GM20000 (cell line): Measurements from ENCODE around the gene MRPL2.

Experiments used
- DNase-seq: peaks from one replicate; pipeline ENCODE4 v3.0.0; 2012; ENCODE audit warnings: low spot score
- CTCF ChIP-seq: IDR thresholded peaks from 2 replicates; pipeline ENCODE4 v1.5.1; 2012; ENCODE audit warnings: mild to moderate bottlenecking, control low read depth; ENCODE audit errors: extremely low read depth, missing control alignments

MRPL2 gene

DNA sequence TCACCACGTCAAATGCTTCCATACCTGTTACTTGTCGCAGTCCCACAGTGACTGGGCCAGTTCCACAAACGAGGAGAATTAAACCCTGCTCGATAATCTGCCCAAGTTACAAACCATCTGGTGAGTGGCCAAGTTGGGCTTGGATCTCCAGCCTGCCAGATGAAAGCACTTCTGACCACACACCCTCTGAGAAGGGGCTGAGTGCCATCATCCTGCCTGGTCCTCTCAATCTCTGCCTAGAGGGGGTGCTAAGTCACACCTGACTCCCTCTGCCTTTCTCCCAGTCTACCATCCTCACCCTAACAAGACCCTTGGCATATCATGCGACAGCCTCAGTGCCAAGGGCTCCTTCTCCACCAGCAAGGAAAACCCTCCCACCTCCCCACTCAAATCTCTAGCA lies 22.0 kb downstream of the MRPL2 start:
- DNase-seq: no peak
- TF ChIP-seq CTCF: no peak

GRCh38 chr6:43036712-43037111 lies 22.5 kb downstream of the MRPL2 start:
- no peak for DNase-seq
- TF ChIP-seq CTCF: no peak

DNA sequence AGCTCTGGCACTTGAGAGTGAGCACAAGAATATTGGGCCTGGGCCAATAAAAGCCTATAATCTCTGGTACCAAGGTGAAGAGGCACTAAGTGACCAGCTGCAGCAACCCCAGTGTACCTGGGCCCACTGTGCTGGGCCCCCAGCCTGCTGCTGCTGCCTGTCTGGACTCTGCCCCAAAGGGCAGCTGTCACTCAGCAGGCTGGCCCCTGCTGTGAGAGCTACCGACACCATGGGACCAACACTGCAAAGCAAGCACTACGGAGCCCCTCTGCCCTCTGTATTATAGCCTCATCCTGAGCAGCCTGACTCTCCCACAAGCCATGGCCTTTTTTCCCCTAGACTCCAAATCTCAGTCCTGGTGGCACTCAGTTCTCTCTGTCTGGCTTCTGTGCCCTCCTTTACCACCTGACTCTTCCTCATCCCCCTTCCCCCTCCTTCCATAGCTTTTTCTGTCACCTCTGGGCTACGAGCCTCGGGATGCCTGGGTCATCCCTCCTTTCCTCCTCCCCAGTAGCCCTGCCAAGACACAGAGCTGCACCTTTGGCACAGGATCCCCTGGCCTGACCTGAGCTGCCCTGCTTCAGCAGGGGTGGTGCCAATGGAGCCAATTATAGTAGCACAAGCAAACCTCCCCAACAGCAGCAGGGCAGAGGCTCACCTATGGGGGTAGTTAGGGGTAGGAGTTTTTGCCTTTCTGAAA lies 23.6 kb downstream of the MRPL2 start:
- TF ChIP-seq CTCF: no peak
- DNase-seq: no peak

- DNase-seq: no peak
- TF ChIP-seq CTCF: no peak
Measured at GRCh38 chr6:43034190-43034525, 25.1 kb downstream of the MRPL2 start.

DNA sequence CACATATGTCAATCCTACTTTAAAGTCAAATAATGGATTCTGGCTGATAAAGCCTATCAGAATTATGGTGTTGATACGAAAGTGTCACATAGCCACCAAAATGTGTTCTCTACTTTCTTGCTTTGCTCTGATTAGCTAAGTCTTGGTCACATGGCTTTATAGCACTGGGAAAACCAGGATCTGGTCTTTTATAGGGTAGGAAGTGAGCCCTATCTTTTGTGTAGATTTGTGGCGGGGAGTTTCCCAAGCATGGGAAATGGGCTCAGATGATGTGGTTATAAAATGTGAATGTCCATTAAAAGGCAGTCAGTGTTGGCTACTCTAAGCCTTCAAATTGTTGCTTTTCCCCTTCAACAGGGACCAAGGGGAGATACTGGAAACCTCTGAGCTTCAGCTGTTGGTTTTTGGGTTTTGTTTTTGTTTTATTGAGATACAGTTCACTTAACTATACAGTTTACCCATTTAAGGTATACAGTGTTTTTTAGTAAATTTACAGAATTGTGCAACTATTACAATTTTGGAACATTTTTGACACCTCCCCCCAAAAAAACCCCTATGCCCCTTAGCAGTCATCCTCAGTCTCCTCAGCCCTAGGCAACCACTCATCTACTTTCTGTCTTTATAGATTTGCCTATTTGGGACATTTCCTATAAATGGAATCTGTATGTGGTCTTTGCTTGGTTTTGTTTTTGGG lies 25.6 kb downstream of the MRPL2 start:
- no peak for TF ChIP-seq CTCF
- DNase-seq: no peak

DNA sequence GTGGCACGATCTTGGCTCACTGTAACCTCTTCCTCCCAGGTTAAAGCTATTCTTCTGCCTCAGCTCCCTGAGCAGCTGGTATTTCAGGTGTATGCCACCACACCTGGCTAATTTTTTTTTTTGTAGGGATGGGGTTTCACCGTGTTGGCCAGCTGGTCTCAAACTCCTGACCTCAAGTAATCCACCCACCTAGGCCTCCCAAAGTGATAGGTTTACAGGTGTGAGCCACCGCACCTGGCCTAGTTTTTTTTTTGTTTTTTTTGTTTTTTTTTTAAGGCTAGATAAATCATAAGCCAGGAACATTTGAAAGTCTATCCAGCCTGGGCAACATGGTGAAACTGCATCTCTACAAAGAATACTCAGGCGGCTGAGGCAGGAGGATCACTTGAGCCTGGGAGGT lies 26.9 kb downstream of the MRPL2 start:
- DNase-seq: no peak
- TF ChIP-seq CTCF: no peak

DNA sequence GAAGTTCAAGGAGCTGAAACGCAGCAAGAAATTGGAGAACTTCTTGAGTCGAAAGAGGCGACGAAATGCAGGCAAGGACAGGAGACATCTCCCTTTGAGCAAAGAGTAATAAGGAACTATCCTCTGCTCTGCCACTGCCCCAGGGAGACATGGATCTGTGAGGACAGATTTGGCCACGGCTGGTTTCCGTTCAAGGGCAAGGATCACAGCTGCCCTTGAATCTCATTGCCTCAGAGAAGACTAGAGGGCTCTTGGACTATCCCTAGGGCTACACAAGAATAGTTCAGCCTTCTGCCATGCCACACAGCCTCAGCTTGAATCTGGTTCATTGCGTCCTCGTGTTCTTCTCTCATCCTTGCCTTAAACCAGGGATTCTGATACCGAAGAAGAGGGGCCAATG lies 30.1 kb downstream of the MRPL2 start:
- DNase-seq: no peak
- TF ChIP-seq CTCF: no peak
